Ovary (tissue), 9 donors: Measurements from ENCODE around the gene ALDOA. TPM values are rescaled to one million over a fixed set of nuclear protein-coding genes. Genes with fewer than 3 reads are reported as not detected.

ENCODE experiments used
- DNase-seq, 5 donors: peaks; one replicate each; pipeline ENCODE4 v3.0.0-alpha.2; 2019 to 2020
- H3K27ac ChIP-seq, 2 donors: fragments of 200-600 bp; one replicate each; pipeline versions ENCODE4 v1.5.1 to v1.8.0; 2019 to 2022
- H3K27me3 ChIP-seq: fragments of 200-600 bp; one replicate; pipeline ENCODE4 v1.8.0; 2022
- H3K36me3 ChIP-seq: fragments of 200-600 bp; sonication (generic); one replicate; pipeline ENCODE4 v1.5.1; 2019
- H3K4me1 ChIP-seq: one replicate; pipeline ENCODE4 v1.8.1; 2013; ENCODE audit warnings: mild to moderate bottlenecking, moderate library complexity; ENCODE audit not compliant: insufficient read depth
- H3K4me3 ChIP-seq: fragments of 200-600 bp; sonication (generic); one replicate; pipeline ENCODE4 v1.5.1; 2017
- H3K9me3 ChIP-seq, 2 donors: fragments of 200-600 bp in 1 of 2; sonication (generic) in 1 of 2; one replicate each; pipeline versions ENCODE4 v1.5.1 to v1.8.1; 2013 to 2019; ENCODE audit warnings: mild to moderate bottlenecking in 1 of 2, moderate library complexity in 1 of 2
- EP300 ChIP-seq: sonication (generic); formaldehyde crosslinking; IDR thresholded peaks from one replicate; pipeline ENCODE4 v1.6.1; 2017; ENCODE audit warnings: antibody characterized with exemption
- POLR2A ChIP-seq: fragments of 450-650 bp; IDR thresholded peaks from one replicate; pipeline ENCODE4 v1.6.1; 2017; ENCODE audit warnings: antibody characterized with exemption, mild to moderate bottlenecking, moderate library complexity
- WGBS, 3 donors: extraction: QIAGEN DNeasy Blood & Tissue Kit in 1 of 3; methylation state at CpG; one replicate each; pipeline versions ENCODE4 v1.1.5 to v1.1.7; 2013 to 2017; 5-methylcytosine and 5-hydroxymethylcytosine counted together
- intact Hi-C, 4 donors: fragments of 100-400 bp; cut with DNase I; formaldehyde crosslinking; loops; one replicate each; pipeline versions ENCODE4 v1.11.0 to v1.15.1; 2022 to 2023
- polyA plus RNA-seq, 2 donors: library from polyadenylated mRNA; stranded (reverse); fragments of 200-250 nt in 1 of 2; fragments of 350-450 nt in 1 of 2; fragmentation: Illumina TruSeq in 1 of 2; extraction: RNeasy Lipid Tissue Mini Kit (QIAGEN cat#74804) in 1 of 2; gene quantifications; one replicate each; pipeline ENCODE4 v1.2.3, GENCODE V29; 2013 to 2014
- total RNA-seq, 7 donors: library from RNA; depleted of rRNA in 2 of 7; stranded (reverse); fragments of >200 nt in 2 of 7; fragmentation: NEBNext Ultra II Directional in 3 of 7; extraction: Animal tissue kit (Norgen Biotek cat#: 25700) in 3 of 7; gene quantifications; one replicate each; pipeline versions ENCODE4 v1.1.0 to v1.2.4, GENCODE V29; 2016 to 2023
- TF ChIP-seq, protein P1 (sequence below), 3 donors: fragments of 450-650 bp in 2 of 3; fragments of 200-600 bp in 1 of 3; IDR thresholded peaks; one replicate each; pipeline versions ENCODE4 v1.5.1 to v1.8.0; 2016 to 2022; ENCODE audit warnings: antibody characterized with exemption in 3 of 3, mild to moderate bottlenecking in 1 of 3
- donor health status: DM: no; HTN: no; CAD: no; lungs with moderate emphysema.
- donor health status: DM: no; HTN: no; CAD: no.
- donor health status: Bipolar disorder and iron deficiency.
- donor health status: DM: yes; HTN: yes; CAD: no.
- donor health status: DM: no; HTN: no; CAD: no.
- donor health status: DM: yes; HTN: yes; CAD: no.

Gene ALDOA
- total and polyA plus RNA-seq, 9 donors: 252 to 1,259 (median 835) TPM

DNA sequence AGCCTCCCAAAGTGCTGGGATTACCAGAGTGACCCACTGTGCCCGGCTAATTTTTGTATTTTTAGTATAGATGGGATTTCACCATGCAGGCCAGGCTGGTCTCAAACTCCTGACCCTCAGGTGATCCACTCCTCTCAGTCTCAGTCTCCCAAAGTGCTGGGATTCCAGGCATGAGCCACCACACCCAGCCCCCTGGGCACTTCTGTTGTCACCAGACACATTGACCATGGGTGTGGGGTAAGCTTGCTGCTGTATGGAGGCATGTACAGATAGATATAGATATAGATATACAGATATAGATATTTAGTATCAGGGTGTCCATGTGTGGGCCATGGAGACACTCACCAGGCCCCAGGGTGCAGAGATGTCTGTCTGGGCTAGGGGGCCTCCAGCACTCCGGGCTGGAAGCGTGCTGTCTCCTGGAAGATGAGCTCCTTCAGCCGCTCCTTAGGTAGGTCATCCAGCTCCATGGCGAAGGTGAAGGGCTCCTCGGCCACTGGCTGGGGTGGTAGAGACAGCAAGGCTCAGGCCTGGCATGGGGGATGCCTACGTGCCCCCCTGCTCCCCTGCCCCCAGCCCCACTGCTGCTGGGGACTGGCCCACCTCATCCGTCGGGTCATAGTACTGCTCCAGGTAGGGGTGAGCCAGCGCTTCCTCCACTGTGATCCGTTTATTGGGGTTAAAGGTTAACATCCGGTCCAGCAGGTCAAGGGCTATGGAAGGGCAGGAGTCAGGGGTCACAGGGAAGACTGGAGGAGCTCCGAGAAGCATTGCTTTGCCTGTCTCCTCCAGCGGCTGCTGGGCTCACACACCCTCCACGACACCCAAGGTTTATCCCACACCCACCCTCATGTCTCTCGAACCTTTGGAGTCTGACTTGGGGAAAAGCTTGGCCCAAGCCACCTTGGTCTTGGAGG is 51.0 kb downstream of the ALDOA start:
- Histone ChIP-seq H3K27ac (no peak overlapping the region), H3K27me3 (no peaks in the 10 kb centered on the region), H3K36me3 (no peaks in the 10 kb centered on the region), H3K4me1 (no peaks in the 10 kb centered on the region), H3K9me3 (no peaks in the 10 kb centered on the region), H3K4me3 (no peak overlapping the region)
- TF ChIP-seq POLR2A (no peak), EP300 (no peak)
- TF ChIP-seq, protein P1, sequence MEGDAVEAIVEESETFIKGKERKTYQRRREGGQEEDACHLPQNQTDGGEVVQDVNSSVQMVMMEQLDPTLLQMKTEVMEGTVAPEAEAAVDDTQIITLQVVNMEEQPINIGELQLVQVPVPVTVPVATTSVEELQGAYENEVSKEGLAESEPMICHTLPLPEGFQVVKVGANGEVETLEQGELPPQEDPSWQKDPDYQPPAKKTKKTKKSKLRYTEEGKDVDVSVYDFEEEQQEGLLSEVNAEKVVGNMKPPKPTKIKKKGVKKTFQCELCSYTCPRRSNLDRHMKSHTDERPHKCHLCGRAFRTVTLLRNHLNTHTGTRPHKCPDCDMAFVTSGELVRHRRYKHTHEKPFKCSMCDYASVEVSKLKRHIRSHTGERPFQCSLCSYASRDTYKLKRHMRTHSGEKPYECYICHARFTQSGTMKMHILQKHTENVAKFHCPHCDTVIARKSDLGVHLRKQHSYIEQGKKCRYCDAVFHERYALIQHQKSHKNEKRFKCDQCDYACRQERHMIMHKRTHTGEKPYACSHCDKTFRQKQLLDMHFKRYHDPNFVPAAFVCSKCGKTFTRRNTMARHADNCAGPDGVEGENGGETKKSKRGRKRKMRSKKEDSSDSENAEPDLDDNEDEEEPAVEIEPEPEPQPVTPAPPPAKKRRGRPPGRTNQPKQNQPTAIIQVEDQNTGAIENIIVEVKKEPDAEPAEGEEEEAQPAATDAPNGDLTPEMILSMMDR (IDR thresholded peaks at IDR 0.05): no peak
- DNase-seq: no peak
- 81 to 88% (median 85%) methylated on average over 16 of the region's 16 CpGs for WGBS, 3 donors
- intact Hi-C loops: no loop called here

DNA sequence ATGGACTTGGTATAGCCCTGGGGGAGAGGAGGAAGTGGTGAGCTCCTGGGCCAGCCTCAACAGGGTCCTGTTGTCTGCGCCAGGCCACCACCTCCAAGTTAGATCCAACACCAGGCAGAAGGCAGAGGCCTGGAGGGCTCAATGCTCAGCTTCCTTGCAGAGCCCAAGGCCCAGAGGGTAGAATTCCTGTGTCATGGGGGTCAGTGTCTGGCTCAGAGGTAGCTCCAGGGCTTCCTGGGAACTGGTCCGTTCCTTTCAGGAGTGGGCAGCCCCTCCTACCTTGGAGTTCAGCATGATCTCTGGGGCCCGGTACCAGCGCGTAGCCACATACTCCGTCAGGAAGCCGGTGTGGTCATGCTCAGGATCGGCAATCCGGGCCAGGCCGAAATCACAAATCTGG is 52.2 kb downstream of the ALDOA start:
- TF ChIP-seq EP300 (no peak), POLR2A (no peak)
- TF ChIP-seq, protein P1 (IDR thresholded peaks at IDR 0.05): no peak
- no peak for DNase-seq

DNA sequence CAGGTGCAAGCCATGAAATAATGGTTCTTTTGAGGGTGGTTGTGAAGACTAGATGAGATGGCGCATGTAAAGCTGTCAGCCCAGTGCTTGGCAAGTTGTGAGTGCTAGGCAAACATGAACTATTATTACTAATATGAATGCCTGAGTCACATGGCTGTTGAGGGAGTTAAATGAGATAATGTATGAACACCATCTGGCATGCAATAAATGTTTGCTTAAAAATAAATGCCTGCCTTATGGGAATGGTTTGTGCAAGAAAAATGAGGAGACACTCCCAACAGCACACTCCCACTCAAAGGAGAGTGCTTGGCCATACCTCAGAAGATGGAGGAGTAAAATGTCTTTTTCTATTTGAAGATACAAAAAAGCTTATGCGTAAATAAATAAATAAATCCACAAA is 53.9 kb downstream of the ALDOA start:
- intact Hi-C loops: no loop called here
- no peaks in the 10 kb centered on the region for H3K4me1 ChIP-seq
- no peak overlapping the region for H3K4me3 ChIP-seq
- TF ChIP-seq EP300 (no peak), POLR2A (no peak)
- TF ChIP-seq, protein P1 (IDR thresholded peaks at IDR 0.05): no peak
- WGBS, 3 donors: 68 to 74% (median 70%) methylated on average over 2 of the region's 2 CpGs
- no peaks in the 10 kb centered on the region for H3K27me3 ChIP-seq
- DNase-seq: no peak
- H3K9me3 ChIP-seq: no peaks in the 10 kb centered on the region
- H3K36me3 ChIP-seq: no peaks in the 10 kb centered on the region
- H3K27ac ChIP-seq: no peak overlapping the region

More for the DNA sequence above, 52.2 kb downstream of the ALDOA start:
- Histone ChIP-seq H3K4me1 (no peaks in the 10 kb centered on the region), H3K9me3 (no peaks in the 10 kb centered on the region), H3K27me3 (no peaks in the 10 kb centered on the region), H3K4me3 (no peak overlapping the region), H3K27ac (no peak overlapping the region), H3K36me3 (no peaks in the 10 kb centered on the region)
- 90 to 95% (median 92%) methylated on average over 10 of the region's 10 CpGs for WGBS, 3 donors
- intact Hi-C loops: no loop called here

Other genes with a start within 250 kb of the ALDOA start
- gene PAGR1, start 249.6 kb upstream of the ALDOA start, total RNA-seq: 10 to 100 TPM; 41.3 to 83.6 (median 66.6) TPM
- 10 to 100 TPM; 13.9 to 63.3 TPM for gene PAGR1, start 249.6 kb upstream of the ALDOA start, polyA plus RNA-seq
- 100 to 1,000 TPM in 6 of 7 donors, 10 to 100 TPM in 1; 74.2 to 191 (median 138) TPM for gene MVP, start 245.3 kb upstream of the ALDOA start, total RNA-seq
- 10 to 100 TPM; 56.4 to 93.3 TPM for gene MVP, start 245.3 kb upstream of the ALDOA start, polyA plus RNA-seq
- gene CDIPT, start 202.5 kb upstream of the ALDOA start, total RNA-seq: 100 to 1,000 TPM in 4 of 7 donors, 10 to 100 TPM in 3; 88.2 to 121 (median 110) TPM
- 100 to 1,000 TPM in 1 of 2 donors, 10 to 100 TPM in 1; 47.6 to 145 TPM for gene CDIPT, start 202.5 kb upstream of the ALDOA start, polyA plus RNA-seq
- 10 to 100 TPM in 1 of 7 donors, 1 to 10 TPM in 5, under 1 TPM in 1; 0.73 to 13.3 (median 3.1) TPM for gene SEZ6L2, start 166.2 kb upstream of the ALDOA start, total RNA-seq
- 1 to 10 TPM; 2.9 to 5.1 TPM for gene SEZ6L2, start 166.2 kb upstream of the ALDOA start, polyA plus RNA-seq
- 1 to 10 TPM in 5 of 7 donors, under 1 TPM in 1, not detected in 1; 0.53 to 7.8 (median 1.6) TPM for gene ASPHD1, start 165.3 kb upstream of the ALDOA start, total RNA-seq
- 1 to 10 TPM in 1 of 2 donors, under 1 TPM in 1; 0.38 to 1.1 TPM for gene ASPHD1, start 165.3 kb upstream of the ALDOA start, polyA plus RNA-seq
- 10 to 100 TPM; 18.4 to 36.8 (median 25.5) TPM for gene KCTD13, start 139.5 kb upstream of the ALDOA start, total RNA-seq
- 10 to 100 TPM in 1 of 2 donors, 1 to 10 TPM in 1; 7.0 to 16.3 TPM for gene KCTD13, start 139.5 kb upstream of the ALDOA start, polyA plus RNA-seq
- gene TMEM219, start 103.7 kb upstream of the ALDOA start, total RNA-seq: 100 to 1,000 TPM in 3 of 7 donors, 10 to 100 TPM in 4; 81.3 to 143 (median 87.4) TPM
- 100 to 1,000 TPM in 1 of 2 donors, 10 to 100 TPM in 1; 84.1 to 124 TPM for gene TMEM219, start 103.7 kb upstream of the ALDOA start, polyA plus RNA-seq
- 10 to 100 TPM; 24.8 to 54.0 (median 43.9) TPM for gene TAOK2, start 91.9 kb upstream of the ALDOA start, total RNA-seq
- gene TAOK2, start 91.9 kb upstream of the ALDOA start, polyA plus RNA-seq: 10 to 100 TPM; 19.4 to 33.2 TPM
- 10 to 100 TPM; 11.8 to 22.7 (median 17.1) TPM for gene HIRIP3, start 70.1 kb upstream of the ALDOA start, total RNA-seq
- gene HIRIP3, start 70.1 kb upstream of the ALDOA start, polyA plus RNA-seq: 10 to 100 TPM; 15.8 to 19.0 TPM
- gene INO80E, start 69.5 kb upstream of the ALDOA start, total RNA-seq: 10 to 100 TPM; 23.8 to 71.1 (median 55.5) TPM
- gene INO80E, start 69.5 kb upstream of the ALDOA start, polyA plus RNA-seq: 10 to 100 TPM; 38.8 to 81.6 TPM
- gene DOC2A, start 54.7 kb upstream of the ALDOA start, total RNA-seq: 1 to 10 TPM; 1.4 to 7.2 (median 4.7) TPM
- gene DOC2A, start 54.7 kb upstream of the ALDOA start, polyA plus RNA-seq: 1 to 10 TPM; 1.5 to 3.2 TPM
- gene C16orf92, start 42.6 kb upstream of the ALDOA start, total RNA-seq: not detected
- not detected for gene C16orf92, start 42.6 kb upstream of the ALDOA start, polyA plus RNA-seq
- gene TLCD3B, start 34.5 kb upstream of the ALDOA start, total RNA-seq: under 1 TPM in 1 of 7 donors, not detected in 6; 0.15 TPM
- gene TLCD3B, start 34.5 kb upstream of the ALDOA start, polyA plus RNA-seq: not detected
- gene PPP4C, start 10.2 kb downstream of the ALDOA start, total RNA-seq: 10 to 100 TPM; 21.9 to 55.8 (median 49.1) TPM
- 10 to 100 TPM; 13.7 to 58.8 TPM for gene PPP4C, start 10.2 kb downstream of the ALDOA start, polyA plus RNA-seq
- 1 to 10 TPM in 3 of 7 donors, under 1 TPM in 4; 0.23 to 1.5 (median 0.75) TPM for gene TBX6, start 26.2 kb downstream of the ALDOA start, total RNA-seq
- 1 to 10 TPM in 1 of 2 donors, under 1 TPM in 1; 0.08 to 1.1 TPM for gene TBX6, start 26.2 kb downstream of the ALDOA start, polyA plus RNA-seq
- 10 to 100 TPM; 12.7 to 94.9 (median 63.1) TPM for gene YPEL3, start 30.5 kb downstream of the ALDOA start, total RNA-seq
- gene YPEL3, start 30.5 kb downstream of the ALDOA start, polyA plus RNA-seq: 100 to 1,000 TPM in 1 of 2 donors, 10 to 100 TPM in 1; 30.2 to 134 TPM
- 1 to 10 TPM; 2.6 to 7.5 (median 4.6) TPM for gene GDPD3, start 47.8 kb downstream of the ALDOA start, total RNA-seq
- 1 to 10 TPM; 3.7 to 4.4 TPM for gene GDPD3, start 47.8 kb downstream of the ALDOA start, polyA plus RNA-seq
- 100 to 1,000 TPM in 5 of 7 donors, 10 to 100 TPM in 2; 41.7 to 136 (median 115) TPM for gene MAPK3, start 57.5 kb downstream of the ALDOA start, total RNA-seq
- 100 to 1,000 TPM; 116 to 171 TPM for gene MAPK3, start 57.5 kb downstream of the ALDOA start, polyA plus RNA-seq
- 10 to 100 TPM in 4 of 7 donors, 1 to 10 TPM in 3; 6.7 to 33.3 (median 14.1) TPM for gene CORO1A, start 117.8 kb downstream of the ALDOA start, total RNA-seq
- 10 to 100 TPM in 1 of 2 donors, 1 to 10 TPM in 1; 1.6 to 12.2 TPM for gene CORO1A, start 117.8 kb downstream of the ALDOA start, polyA plus RNA-seq
- gene BOLA2B, start 127.9 kb downstream of the ALDOA start, total RNA-seq: 100 to 1,000 TPM in 1 of 7 donors, 10 to 100 TPM in 6; 21.3 to 106 (median 40.1) TPM
- 10 to 100 TPM; 10.0 to 43.9 TPM for gene BOLA2B, start 127.9 kb downstream of the ALDOA start, polyA plus RNA-seq
- gene SLX1A, start 128.1 kb downstream of the ALDOA start, total RNA-seq: 10 to 100 TPM in 6 of 7 donors, 1 to 10 TPM in 1; 9.3 to 60.9 (median 33.9) TPM
- gene SLX1A, start 128.1 kb downstream of the ALDOA start, polyA plus RNA-seq: 10 to 100 TPM in 1 of 2 donors, 1 to 10 TPM in 1; 3.5 to 12.5 TPM
- gene SULT1A3, start 133.5 kb downstream of the ALDOA start, total RNA-seq: 10 to 100 TPM in 4 of 7 donors, 1 to 10 TPM in 3; 4.1 to 12.5 (median 10.5) TPM
- 10 to 100 TPM in 1 of 2 donors, 1 to 10 TPM in 1; 9.9 to 10.0 TPM for gene SULT1A3, start 133.5 kb downstream of the ALDOA start, polyA plus RNA-seq
- gene NPIPB13, start 182.7 kb downstream of the ALDOA start, total RNA-seq: 10 to 100 TPM in 3 of 7 donors, 1 to 10 TPM in 4; 1.3 to 23.7 (median 7.4) TPM
- 1 to 10 TPM; 3.2 to 4.5 TPM for gene NPIPB13, start 182.7 kb downstream of the ALDOA start, polyA plus RNA-seq